Natural killer cell (primary cell): ENCODE data around the gene OR10H5. TPM values are rescaled to one million over a fixed set of nuclear protein-coding genes. Genes with fewer than 3 reads are reported as not detected.

Experiments used
- ATAC-seq, 3 donors: fragments of 150-1000 bp in 2 of 3; fragments of 200-7000 bp in 1 of 3; cut with Tn5 transposase; 1 replicate in 1 of 3; 2 replicates in 2 of 3; pipeline ENCODE4 v1.10.0; 2021; ENCODE audit warnings: mild to moderate bottlenecking in 2 of 3, moderate library complexity in 2 of 3
- DNase-seq, 2 donors: peaks; one replicate each; pipeline versions ENCODE4 v3.0.0 to v3.0.0-alpha.2; 2013 to 2021; ENCODE audit warnings: mixed read lengths in 1 of 2
- H3K27ac ChIP-seq: one replicate; pipeline ENCODE4 v1.5.1; 2013; ENCODE audit warnings: mild to moderate bottlenecking, low read length
- H3K27me3 ChIP-seq: one replicate; pipeline ENCODE4 v1.6.1; 2013; ENCODE audit warnings: low read length; ENCODE audit not compliant: control insufficient read depth, insufficient read depth
- H3K36me3 ChIP-seq: one replicate; pipeline ENCODE4 v1.6.1; 2013; ENCODE audit warnings: low read length; ENCODE audit not compliant: control insufficient read depth, insufficient read depth
- H3K4me1 ChIP-seq: one replicate; pipeline ENCODE4 v1.6.1; 2013; ENCODE audit warnings: low read length; ENCODE audit not compliant: control insufficient read depth, insufficient read depth
- H3K4me3 ChIP-seq: one replicate; pipeline ENCODE4 v1.5.1; 2013; ENCODE audit warnings: low read length
- H3K9me3 ChIP-seq: one replicate; pipeline ENCODE4 v1.6.1; 2013; ENCODE audit warnings: low read length; ENCODE audit not compliant: control insufficient read depth, insufficient read depth
- H3K27ac Mint-ChIP-seq, 2 donors: one replicate each; pipeline ENCODE4 v1.8.0; 2022; ENCODE audit warnings: mild to moderate bottlenecking in 2 of 2, mixed read lengths in 2 of 2, moderate library complexity in 1 of 2
- H3K27me3 Mint-ChIP-seq, 2 donors: one replicate each; pipeline ENCODE4 v1.8.0; 2022; ENCODE audit warnings: low read depth in 2 of 2, mixed read lengths in 2 of 2
- H3K36me3 Mint-ChIP-seq: one replicate; pipeline ENCODE4 v1.8.0; 2022; ENCODE audit warnings: mixed read lengths
- H3K4me1 Mint-ChIP-seq, 2 donors: one replicate each; pipeline ENCODE4 v1.8.0; 2022; ENCODE audit warnings: mixed read lengths in 2 of 2
- H3K4me3 Mint-ChIP-seq: one replicate; pipeline ENCODE4 v1.8.0; 2022; ENCODE audit warnings: mild to moderate bottlenecking, moderate library complexity, mixed read lengths
- H3K9me3 Mint-ChIP-seq, 2 donors: one replicate each; pipeline ENCODE4 v1.8.0; 2022; ENCODE audit warnings: mixed read lengths in 2 of 2
- WGBS: methylation state at CpG from one replicate; pipeline ENCODE4 v1.1.7; 2013; ENCODE audit warnings: missing lambda C conversion rate; ENCODE audit not compliant: insufficient coverage; 5-methylcytosine and 5-hydroxymethylcytosine counted together
- intact Hi-C: fragments of 100-400 bp; cut with micrococcal nuclease; formaldehyde crosslinking; loops from one replicate; pipeline ENCODE4 v1.14.2; 2022
- total RNA-seq, 4 donors: library from RNA; stranded (reverse); fragments of 120-200 nt in 1 of 4; gene quantifications; one replicate each; pipeline versions ENCODE4 v1.2.3 to v1.2.4, GENCODE V29; 2013 to 2022
- TF ChIP-seq, protein P1 (sequence below): fragments of 200-600 bp; IDR thresholded peaks from one replicate; pipeline ENCODE4 v1.8.0; 2022; ENCODE audit warnings: antibody characterized with exemption

OR10H5 gene
- total RNA-seq, 3 donors from 2014 or later (not counting 1 experiment from before 2014, with no cell fraction given), result not detected

DNA sequence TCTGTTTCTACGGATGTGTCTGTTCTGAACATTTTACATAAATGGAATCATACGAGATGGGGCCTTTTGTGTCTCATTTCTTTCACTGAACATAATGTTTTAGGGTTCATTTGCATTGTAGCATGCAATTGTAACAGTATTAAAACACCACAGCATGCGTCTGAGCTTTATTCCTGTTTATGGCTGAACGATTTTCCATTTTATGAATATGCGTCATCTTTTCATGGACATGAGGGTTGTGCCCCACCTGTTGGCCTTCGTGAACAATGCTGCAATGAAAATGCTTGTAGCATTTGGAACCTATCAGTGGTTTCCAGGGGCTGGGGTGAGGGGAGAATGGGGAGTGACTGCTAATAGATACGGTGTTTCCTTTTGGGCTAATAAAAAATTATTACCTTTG, 22.9 kb downstream of the OR10H5 start:
- intact Hi-C loops, result no loop called here
- H3K9me3 ChIP-seq, result no peaks in the 10 kb centered on the region
- TF ChIP-seq, protein P1, sequence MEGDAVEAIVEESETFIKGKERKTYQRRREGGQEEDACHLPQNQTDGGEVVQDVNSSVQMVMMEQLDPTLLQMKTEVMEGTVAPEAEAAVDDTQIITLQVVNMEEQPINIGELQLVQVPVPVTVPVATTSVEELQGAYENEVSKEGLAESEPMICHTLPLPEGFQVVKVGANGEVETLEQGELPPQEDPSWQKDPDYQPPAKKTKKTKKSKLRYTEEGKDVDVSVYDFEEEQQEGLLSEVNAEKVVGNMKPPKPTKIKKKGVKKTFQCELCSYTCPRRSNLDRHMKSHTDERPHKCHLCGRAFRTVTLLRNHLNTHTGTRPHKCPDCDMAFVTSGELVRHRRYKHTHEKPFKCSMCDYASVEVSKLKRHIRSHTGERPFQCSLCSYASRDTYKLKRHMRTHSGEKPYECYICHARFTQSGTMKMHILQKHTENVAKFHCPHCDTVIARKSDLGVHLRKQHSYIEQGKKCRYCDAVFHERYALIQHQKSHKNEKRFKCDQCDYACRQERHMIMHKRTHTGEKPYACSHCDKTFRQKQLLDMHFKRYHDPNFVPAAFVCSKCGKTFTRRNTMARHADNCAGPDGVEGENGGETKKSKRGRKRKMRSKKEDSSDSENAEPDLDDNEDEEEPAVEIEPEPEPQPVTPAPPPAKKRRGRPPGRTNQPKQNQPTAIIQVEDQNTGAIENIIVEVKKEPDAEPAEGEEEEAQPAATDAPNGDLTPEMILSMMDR, result no peak
- H3K4me3 Mint-ChIP-seq, result no peak overlapping the region
- H3K4me3 ChIP-seq, result no peak overlapping the region
- no peak overlapping the region for H3K27ac Mint-ChIP-seq
- H3K27ac ChIP-seq, result no peak overlapping the region
- 65% methylated on average over 7 of the region's 7 CpGs for WGBS
- DNase-seq (no peak), ATAC-seq (no peak)
- H3K4me1 Mint-ChIP-seq, result peaks cover 0 to 15% of the 10 kb centered on the region in 2 donors
- peaks cover 21 to 28% of the 10 kb centered on the region in 2 donors for H3K27me3 Mint-ChIP-seq
- H3K9me3 Mint-ChIP-seq, result no peaks in the 10 kb centered on the region
- H3K36me3 ChIP-seq, result no peaks in the 10 kb centered on the region
- no peaks in the 10 kb centered on the region for H3K36me3 Mint-ChIP-seq
- no peaks in the 10 kb centered on the region for H3K27me3 ChIP-seq
- H3K4me1 ChIP-seq, result peaks cover 9% of the 10 kb centered on the region

DNA sequence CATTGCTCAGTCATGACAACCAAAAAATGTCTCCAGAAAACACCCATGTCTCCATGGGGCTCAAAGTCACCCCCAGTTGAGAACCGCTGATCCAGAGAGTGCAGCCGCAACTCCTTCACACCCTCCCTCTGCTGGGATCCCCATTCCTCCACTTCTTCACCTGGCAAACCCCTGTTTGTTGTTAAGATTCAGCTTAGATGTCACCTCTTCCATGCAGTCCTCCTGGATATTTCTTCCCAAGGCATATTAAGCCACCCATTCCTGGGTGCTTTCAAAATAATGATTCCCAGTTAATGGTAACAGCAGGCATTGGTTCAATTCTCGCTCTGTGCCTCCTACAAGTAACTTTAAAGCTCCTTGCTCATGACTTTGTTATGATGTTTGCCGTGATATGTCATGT, 24.0 kb downstream of the OR10H5 start:
- H3K4me3 ChIP-seq, result no peak overlapping the region
- Mint-ChIP-seq H3K9me3 (no peaks in the 10 kb centered on the region), H3K27me3 (peaks cover 21 to 28% of the 10 kb centered on the region in 2 donors), H3K4me1 (peaks cover 0 to 15% of the 10 kb centered on the region in 2 donors), H3K36me3 (no peaks in the 10 kb centered on the region), H3K4me3 (no peak overlapping the region), H3K27ac (no peak overlapping the region)
- H3K36me3 ChIP-seq, result no peaks in the 10 kb centered on the region
- H3K27me3 ChIP-seq, result no peaks in the 10 kb centered on the region
- intact Hi-C loops, result no loop called here
- WGBS, result 87% methylated on average over 4 of the region's 4 CpGs
- TF ChIP-seq, protein P1, result no peak
- H3K4me1 ChIP-seq, result peaks cover 9% of the 10 kb centered on the region
- no peak for DNase-seq
- H3K9me3 ChIP-seq, result no peaks in the 10 kb centered on the region
- ATAC-seq, result no peak
- no peak overlapping the region for H3K27ac ChIP-seq

DNA sequence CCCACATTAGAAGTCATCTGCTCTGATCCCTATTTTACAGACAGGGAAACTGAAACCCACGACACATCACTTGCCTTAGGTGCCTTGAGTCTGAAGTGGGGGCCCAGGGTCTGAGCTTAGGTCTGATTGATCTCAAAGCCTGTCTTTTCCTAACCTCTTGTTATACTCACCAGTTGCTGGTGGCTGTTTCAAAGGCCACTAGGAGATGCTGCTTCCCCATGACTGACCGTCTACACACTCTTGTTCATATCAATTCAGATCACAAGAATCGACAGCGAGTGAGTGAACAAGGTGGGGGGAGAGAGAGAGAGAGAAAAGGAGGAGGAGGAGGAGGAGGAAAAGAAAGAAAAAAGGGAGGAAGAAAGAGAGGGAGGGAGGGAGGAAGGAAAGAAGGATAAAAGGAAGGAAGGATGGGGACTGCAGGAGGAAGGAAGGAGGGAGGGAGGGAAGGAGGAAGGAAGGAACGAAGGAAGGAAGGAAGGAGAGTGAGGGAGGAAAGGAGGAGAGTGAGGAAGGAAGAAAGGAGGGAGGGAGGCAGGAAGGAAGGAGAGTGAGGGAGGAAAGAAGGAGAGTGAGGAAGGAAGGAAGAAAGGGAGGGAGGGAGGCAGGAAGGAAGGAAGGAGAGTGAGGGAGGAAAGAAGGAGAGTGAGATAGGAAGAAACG, 24.7 kb downstream of the OR10H5 start:
- Mint-ChIP-seq H3K36me3 (no peaks in the 10 kb centered on the region), H3K27me3 (peaks cover 19 to 25% of the 10 kb centered on the region in 2 donors)
- intact Hi-C loops, result no loop called here

More for the DNA sequence above, 24.7 kb downstream of the OR10H5 start:
- Histone ChIP-seq H3K9me3 (no peaks in the 10 kb centered on the region), H3K4me3 (no peak overlapping the region), H3K4me1 (peaks cover 9% of the 10 kb centered on the region), H3K27me3 (no peaks in the 10 kb centered on the region), H3K36me3 (no peaks in the 10 kb centered on the region), H3K27ac (no peak overlapping the region)
- peak in 1 of 2 donors; percentile 78 for DNase-seq
- Mint-ChIP-seq H3K27ac (no peak overlapping the region), H3K9me3 (no peaks in the 10 kb centered on the region), H3K4me3 (no peak overlapping the region), H3K4me1 (peaks cover 0 to 15% of the 10 kb centered on the region in 2 donors)
- WGBS, result 39% methylated on average over 5 of the region's 6 CpGs
- TF ChIP-seq, protein P1, result no peak
- peak in 1 of 3 donors; percentile 45 for ATAC-seq
